Progenitor cell of endocrine pancreas (in vitro differentiated cells): ENCODE results near the gene KMT2C. TPM values are rescaled to one million over a fixed set of nuclear protein-coding genes. Genes with fewer than 3 reads are reported as not detected.
A peak's percentile ranks its signal among the peaks of the same experiment; 100 is the strongest.

ENCODE experiments used
- DNase-seq: peaks from one replicate; pipeline ENCODE4 v3.0.0; 2021; ENCODE audit warnings: low spot score; ENCODE audit not compliant: unreplicated experiment
- H3K27ac Mint-ChIP-seq: 2 replicates; pipeline ENCODE4 v1.8.0; 2021; ENCODE audit warnings: mild to moderate bottlenecking, moderate library complexity, mixed read lengths
- H3K27me3 Mint-ChIP-seq: 2 replicates; pipeline ENCODE4 v1.8.0; 2021; ENCODE audit warnings: mixed read lengths
- H3K36me3 Mint-ChIP-seq: 2 replicates; pipeline ENCODE4 v1.8.0; 2022; ENCODE audit warnings: mixed read lengths; ENCODE audit not compliant: insufficient read depth
- H3K4me1 Mint-ChIP-seq: 2 replicates; pipeline ENCODE4 v1.8.0; 2021; ENCODE audit warnings: low read depth, mixed read lengths
- H3K4me3 Mint-ChIP-seq: 2 replicates; pipeline ENCODE4 v1.8.0; 2021; ENCODE audit warnings: low read depth, mild to moderate bottlenecking, moderate library complexity, mixed read lengths
- H3K9me3 Mint-ChIP-seq: 2 replicates; pipeline ENCODE4 v1.8.0; 2021; ENCODE audit warnings: low read depth, mixed read lengths
- CTCF ChIP-seq: fragments of 200-600 bp; sonication (generic); IDR thresholded peaks from one replicate; pipeline ENCODE4 v1.5.0; 2021; ENCODE audit warnings: antibody characterized with exemption, mild to moderate bottlenecking; ENCODE audit not compliant: unreplicated experiment
- total RNA-seq: library from RNA; stranded (reverse); gene quantifications from 2 replicates; pipeline ENCODE4 v1.2.1, GENCODE V29; 2021

KMT2C gene
- total RNA-seq, 1 donor from 2014 or later = 75.9 TPM

GRCh38 chr7:152189061-152189460 is 246.7 kb downstream of the KMT2C start:
- Mint-ChIP-seq H3K4me3 (no peak overlapping the region), H3K36me3 (peaks cover 26% of the 10 kb centered on the region), H3K9me3 (no peaks in the 10 kb centered on the region), H3K27ac (no peak overlapping the region), H3K27me3 (no peaks in the 10 kb centered on the region), H3K4me1 (no peaks in the 10 kb centered on the region)
- DNase-seq = no peak
- TF ChIP-seq CTCF = no peak

GRCh38 chr7:152185558-152185957 is 250.2 kb downstream of the KMT2C start:
- no peak for DNase-seq
- H3K27me3 Mint-ChIP-seq = no peaks in the 10 kb centered on the region
- H3K27ac Mint-ChIP-seq = peak overlapping the region; percentile 57
- no peak for TF ChIP-seq CTCF
- H3K4me1 Mint-ChIP-seq = peaks cover 1% of the 10 kb centered on the region
- H3K4me3 Mint-ChIP-seq = no peak overlapping the region
- peaks cover 30% of the 10 kb centered on the region for H3K36me3 Mint-ChIP-seq
- no peaks in the 10 kb centered on the region for H3K9me3 Mint-ChIP-seq

- TF ChIP-seq CTCF = no peak
- no peak overlapping the region for H3K4me3 Mint-ChIP-seq
- peaks cover 45% of the 10 kb centered on the region for H3K36me3 Mint-ChIP-seq
- H3K9me3 Mint-ChIP-seq = no peaks in the 10 kb centered on the region
- DNase-seq = no peak
- peaks cover 1% of the 10 kb centered on the region for H3K4me1 Mint-ChIP-seq
- no peaks in the 10 kb centered on the region for H3K27me3 Mint-ChIP-seq
- no peak overlapping the region for H3K27ac Mint-ChIP-seq
These were observed 255.2 kb downstream of the KMT2C start for GRCh38 chr7:152180587-152180986.

- no peak for TF ChIP-seq CTCF
- Mint-ChIP-seq H3K27ac (no peak overlapping the region), H3K9me3 (no peaks in the 10 kb centered on the region), H3K27me3 (no peaks in the 10 kb centered on the region), H3K4me3 (no peak overlapping the region), H3K4me1 (peaks cover 1% of the 10 kb centered on the region), H3K36me3 (peaks cover 43% of the 10 kb centered on the region)
- DNase-seq = no peak
These were observed 255.8 kb downstream of the KMT2C start for GRCh38 chr7:152180048-152180447.

GRCh38 chr7:152178405-152179058 is 257.3 kb downstream of the KMT2C start:
- no peak for TF ChIP-seq CTCF
- DNase-seq = no peak
- H3K9me3 Mint-ChIP-seq = no peaks in the 10 kb centered on the region
- H3K27me3 Mint-ChIP-seq = no peaks in the 10 kb centered on the region
- no peak overlapping the region for H3K27ac Mint-ChIP-seq
- peaks cover 1% of the 10 kb centered on the region for H3K4me1 Mint-ChIP-seq
- H3K4me3 Mint-ChIP-seq = no peak overlapping the region
- peaks cover 44% of the 10 kb centered on the region for H3K36me3 Mint-ChIP-seq
